ENCODE measurements around the gene TMEM221. TPM values are rescaled to one million over a fixed set of nuclear protein-coding genes. Genes with fewer than 3 reads are reported as not detected.

Gene TMEM221
- polyA plus RNA-seq, 1 donor from 2014 or later, result not detected

- no peak overlapping the region for H3K9ac ChIP-seq (ENCODE audit: low read length)
- no peak overlapping the region for H3K27ac ChIP-seq (ENCODE audit: low read length)
- no peaks in the 10 kb centered on the region for H3K36me3 ChIP-seq (ENCODE audit: insufficient read depth, low read length)
- no peak overlapping the region for H3K4me2 ChIP-seq (ENCODE audit: low read length)
- H3F3A ChIP-seq (ENCODE audit: insufficient read depth, low read length, poor library complexity, severe bottlenecking), result no peaks in the 10 kb centered on the region
- H3K9me2 ChIP-seq (ENCODE audit: insufficient read depth, low read length), result no peaks in the 10 kb centered on the region
- H3K4me3 ChIP-seq (ENCODE audit: low read length), result no peak overlapping the region
- no peaks in the 10 kb centered on the region for H3K79me2 ChIP-seq (replicated peaks; ENCODE audit: insufficient read depth, low read length)
- H3K27me3 ChIP-seq (ENCODE audit: insufficient read depth, low read depth, low read length), result peaks cover 16% of the 10 kb centered on the region
- TF ChIP-seq TAF1 (IDR thresholded peaks at IDR 0.05; ENCODE audit: low read depth) (no peak), EZH2 (IDR thresholded peaks at IDR 0.05; ENCODE audit: borderline replicate concordance, insufficient read depth, low read length, poor library complexity, severe bottlenecking) (no peak), EP300 (conservative IDR thresholded peaks at IDR 0.05; ENCODE audit: poor library complexity, severe bottlenecking) (no peak), REST (IDR thresholded peaks at IDR 0.05; ENCODE audit: borderline replicate concordance) (no peak), SMC3 (conservative IDR thresholded peaks at IDR 0.05; ENCODE audit: poor library complexity) (no peak), MXI1 (conservative IDR thresholded peaks at IDR 0.05; ENCODE audit: poor library complexity, severe bottlenecking) (no peak), POLR2AphosphoS5 (IDR thresholded peaks at IDR 0.05) (no peak), RAD21 (conservative IDR thresholded peaks at IDR 0.05) (no peak), CTCF (IDR thresholded peaks at IDR 0.05; ENCODE audit: poor library complexity, severe bottlenecking) (no peak)
- no peak overlapping the region for H2AFZ ChIP-seq (ENCODE audit: low read depth, low read length)
- H4K20me1 ChIP-seq (ENCODE audit: insufficient read depth), result no peaks in the 10 kb centered on the region
- H3K9me3 ChIP-seq (ENCODE audit: low read length), result no peaks in the 10 kb centered on the region
Measured at GRCh38 chr19:17455308-17456123, 7.0 kb upstream of the TMEM221 start.

- TF ChIP-seq SMC3 (conservative IDR thresholded peaks at IDR 0.05; ENCODE audit: poor library complexity), result no peak
- TF ChIP-seq RAD21 (conservative IDR thresholded peaks at IDR 0.05), result no peak
- Histone ChIP-seq H3K4me3 (ENCODE audit: low read length) (peak overlapping the region; percentile 23), H4K20me1 (ENCODE audit: insufficient read depth) (no peaks in the 10 kb centered on the region), H2AFZ (ENCODE audit: low read depth, low read length) (no peak overlapping the region), H3K4me2 (ENCODE audit: low read length) (no peak overlapping the region), H3K79me2 (replicated peaks; ENCODE audit: insufficient read depth, low read length) (no peaks in the 10 kb centered on the region), H3K9me2 (ENCODE audit: insufficient read depth, low read length) (no peaks in the 10 kb centered on the region), H3F3A (ENCODE audit: insufficient read depth, low read length, poor library complexity, severe bottlenecking) (no peaks in the 10 kb centered on the region), H3K27me3 (ENCODE audit: insufficient read depth, low read depth, low read length) (peaks cover 16% of the 10 kb centered on the region), H3K9me3 (ENCODE audit: low read length) (no peaks in the 10 kb centered on the region), H3K36me3 (ENCODE audit: insufficient read depth, low read length) (no peaks in the 10 kb centered on the region), H3K27ac (ENCODE audit: low read length) (no peak overlapping the region), H3K9ac (ENCODE audit: low read length) (peak overlapping the region; percentile 26)
Measured at GRCh38 chr19:17454576-17455071, 6.2 kb upstream of the TMEM221 start.
